Hindlimb muscle (tissue), 1 donor: ENCODE results near the gene PCDHA1. TPM values are rescaled to one million over a fixed set of nuclear protein-coding genes. Genes with fewer than 3 reads are reported as not detected.

Experiments used
- DNase-seq: peaks from one replicate; pipeline ENCODE4 v3.0.0-alpha.2; 2013
- polyA plus RNA-seq: library from polyadenylated mRNA; unstranded; fragments of 120-200 nt; gene quantifications from one replicate; pipeline ENCODE4 v1.2.1, GENCODE V29; 2013; ENCODE audit not compliant: insufficient read length

PCDHA1 gene
- polyA plus RNA-seq, 1 donor = not detected

- no peak for DNase-seq
These were observed 206.9 kb downstream of the PCDHA1 start for GRCh38 chr5:140992828-140993227.

DNA sequence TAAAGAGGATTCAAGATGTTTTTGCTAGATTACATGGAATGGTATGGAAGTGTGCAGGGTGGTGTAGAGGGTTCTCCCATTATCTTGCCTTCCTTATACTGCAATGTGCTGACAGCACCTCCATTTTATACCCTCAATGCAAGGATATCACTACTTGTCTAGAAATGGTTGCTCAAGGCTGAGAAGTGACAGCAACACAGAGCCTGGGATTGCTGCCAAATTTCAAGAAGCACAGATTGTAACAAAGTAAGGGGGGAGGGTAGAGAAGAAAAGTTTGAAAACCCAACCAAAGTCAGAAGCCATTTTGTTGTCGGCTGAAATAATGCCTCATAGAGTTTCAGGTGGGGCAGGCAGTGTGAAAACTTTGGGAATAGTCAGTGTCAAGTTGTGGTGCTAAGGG, 210.1 kb downstream of the PCDHA1 start:
- no peak for DNase-seq

- DNase-seq = no peak
These were observed 213.0 kb downstream of the PCDHA1 start for GRCh38 chr5:140998921-140999410.

GRCh38 chr5:141001446-141001843, 215.5 kb downstream of the PCDHA1 start:
- DNase-seq = no peak

- DNase-seq = no peak
These were observed 216.1 kb downstream of the PCDHA1 start for GRCh38 chr5:141001844-141002604.

GRCh38 chr5:141002605-141002965, 216.6 kb downstream of the PCDHA1 start:
- DNase-seq = no peak

DNA sequence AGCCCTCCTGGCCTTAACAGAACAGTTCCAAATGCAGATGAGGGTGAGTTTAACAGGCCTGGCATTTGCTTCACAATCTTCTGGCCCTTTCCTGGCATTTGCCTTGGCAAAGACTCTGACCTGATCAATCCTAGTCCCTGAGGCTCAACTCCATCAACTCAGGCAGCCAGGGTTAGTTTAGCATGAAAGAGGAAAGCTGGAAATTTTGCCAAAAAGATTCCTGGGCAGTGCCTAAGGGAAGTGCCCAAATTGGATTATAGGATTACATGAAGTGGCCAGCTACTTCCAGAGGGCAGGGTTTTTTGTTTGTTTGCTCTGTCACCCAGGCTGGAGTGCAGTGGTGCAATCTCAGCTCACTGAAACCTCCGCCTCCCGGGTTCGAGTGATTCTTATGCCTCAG, 217.1 kb downstream of the PCDHA1 start:
- no peak for DNase-seq

- DNase-seq = no peak
These were observed 218.1 kb downstream of the PCDHA1 start for GRCh38 chr5:141003791-141004611.

- DNase-seq = no peak
These were observed 221.9 kb downstream of the PCDHA1 start for GRCh38 chr5:141007791-141008190.

DNA sequence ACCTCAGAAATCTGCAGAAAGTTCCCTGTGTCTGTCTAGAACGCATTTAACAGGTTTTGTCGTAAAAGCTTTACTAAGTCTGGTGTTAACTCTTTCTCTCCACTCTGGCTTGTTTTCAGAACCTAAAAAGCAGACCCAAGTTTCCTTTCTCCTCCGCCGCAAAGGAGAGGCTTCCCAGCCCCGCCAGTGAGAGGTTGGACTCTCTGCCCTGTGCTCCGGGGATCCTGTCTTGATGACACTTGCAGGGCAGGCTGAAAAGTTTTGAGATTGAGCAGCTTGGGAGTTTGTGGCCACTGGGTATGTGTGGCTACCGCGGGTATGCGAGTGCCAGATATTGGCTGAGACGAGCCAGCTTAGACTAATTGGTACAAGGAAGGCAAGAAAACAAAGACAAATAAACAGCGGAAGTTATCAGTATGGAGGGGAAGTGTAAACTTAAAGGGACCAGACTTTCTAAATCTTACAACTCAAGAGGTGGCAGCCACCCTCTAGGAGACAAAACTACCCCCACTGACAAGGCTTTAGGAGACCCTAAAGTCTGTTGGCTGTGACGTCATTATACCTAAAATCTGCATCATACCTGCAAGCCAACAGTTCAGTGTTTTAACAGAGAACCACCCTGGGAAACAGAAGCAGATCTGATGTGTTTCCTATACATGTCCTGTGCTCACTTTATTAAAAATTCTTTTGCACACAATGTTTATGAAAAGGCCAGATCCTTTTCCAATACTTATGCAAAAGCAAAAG, 224.3 kb downstream of the PCDHA1 start:
- DNase-seq = no peak

GRCh38 chr5:141017943-141018342, 232.0 kb downstream of the PCDHA1 start:
- DNase-seq = no peak

DNA sequence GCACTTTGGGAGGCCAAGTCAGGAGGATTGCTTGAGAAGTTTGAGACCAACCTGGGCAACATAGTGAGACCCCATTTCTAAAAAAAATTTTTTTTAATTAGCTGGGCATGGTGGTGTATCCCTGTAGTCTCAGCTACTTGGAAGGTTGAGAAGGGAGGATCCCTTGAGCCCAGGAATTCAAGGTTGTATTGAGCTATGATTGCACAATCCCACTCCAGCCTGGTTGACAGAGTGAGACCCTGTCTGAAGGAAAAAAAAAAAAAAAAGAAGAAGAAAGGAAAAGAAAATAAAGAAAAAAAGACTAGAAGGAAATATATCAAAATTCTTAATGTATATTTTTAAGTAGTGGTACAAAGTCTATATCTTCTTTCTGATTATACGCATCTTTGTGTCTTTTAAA, 236.4 kb downstream of the PCDHA1 start:
- DNase-seq = no peak

GRCh38 chr5:141031006-141031405, 245.1 kb downstream of the PCDHA1 start:
- no peak for DNase-seq

DNA sequence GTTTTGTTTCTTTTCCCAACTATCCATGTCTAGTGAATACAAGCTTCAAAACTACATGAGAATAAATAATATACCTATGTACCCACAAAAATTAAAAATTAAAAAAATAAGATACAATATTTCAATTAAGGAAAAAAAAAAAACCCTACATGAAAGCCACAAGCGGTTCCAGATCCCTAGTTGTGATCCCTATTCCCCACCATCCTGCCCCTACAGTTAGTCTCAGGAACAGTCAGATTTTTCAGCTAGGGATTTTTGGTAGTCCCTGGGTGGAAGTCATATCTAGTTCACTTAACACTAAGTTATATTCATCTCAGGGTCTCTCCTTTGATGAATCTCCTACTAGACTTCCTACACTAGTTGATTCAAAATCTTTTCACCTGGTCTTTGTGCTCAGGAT, 246.7 kb downstream of the PCDHA1 start:
- no peak for DNase-seq

- no peak for DNase-seq
These were observed 253.1 kb downstream of the PCDHA1 start for GRCh38 chr5:141039061-141039460.

DNA sequence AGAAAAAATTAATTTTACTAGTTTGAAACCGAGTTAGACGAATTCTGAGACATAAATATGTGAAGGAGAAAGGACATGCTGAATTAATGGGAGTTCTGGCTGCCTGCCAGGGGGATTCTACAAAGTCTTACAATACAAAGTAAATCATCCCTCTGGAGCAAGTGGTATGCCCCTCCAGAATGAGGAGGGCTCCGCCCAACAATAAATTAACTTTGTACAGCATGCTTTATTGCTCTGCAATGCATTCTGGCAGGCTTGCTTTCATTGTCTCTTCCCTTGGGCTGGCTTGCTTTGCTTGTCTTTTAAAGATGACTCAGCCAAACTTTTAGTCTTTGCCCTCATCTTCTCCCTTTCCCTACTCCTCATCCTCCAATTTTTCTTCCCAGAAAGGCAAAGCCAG, 253.6 kb downstream of the PCDHA1 start:
- no peak for DNase-seq

DNA sequence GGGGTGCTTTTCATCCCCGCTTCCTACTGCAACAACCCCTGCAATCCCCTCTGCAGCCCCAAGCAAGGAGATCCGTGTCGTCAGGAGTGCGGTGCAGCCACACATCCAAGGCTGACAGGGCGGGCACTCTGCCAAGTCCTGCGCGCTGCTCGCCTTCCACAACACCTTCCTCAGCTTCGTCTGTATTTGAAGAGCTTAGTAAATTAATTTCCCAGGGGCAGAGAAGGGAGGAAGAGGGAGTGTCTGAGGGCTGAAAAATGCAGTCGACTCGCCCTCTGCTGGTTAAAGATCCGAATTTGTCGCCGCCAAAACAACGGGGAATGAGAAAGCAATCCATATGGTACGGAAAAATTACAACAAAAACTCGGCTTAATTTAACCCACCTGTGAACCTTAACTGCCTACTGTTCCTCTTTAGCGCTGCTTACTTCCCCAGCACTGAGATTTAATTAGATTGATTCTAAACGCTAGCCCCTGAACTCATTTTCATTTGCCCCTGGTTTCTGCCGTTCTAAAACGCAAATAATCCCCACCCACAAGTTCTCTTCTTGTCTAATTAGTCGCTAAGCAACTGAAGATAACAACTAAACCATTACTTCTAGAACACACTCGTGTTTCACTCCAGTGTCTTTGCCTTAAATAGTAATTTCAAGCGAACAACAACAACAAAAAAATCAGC, 254.3 kb downstream of the PCDHA1 start:
- peak; percentile 10 for DNase-seq

DNA sequence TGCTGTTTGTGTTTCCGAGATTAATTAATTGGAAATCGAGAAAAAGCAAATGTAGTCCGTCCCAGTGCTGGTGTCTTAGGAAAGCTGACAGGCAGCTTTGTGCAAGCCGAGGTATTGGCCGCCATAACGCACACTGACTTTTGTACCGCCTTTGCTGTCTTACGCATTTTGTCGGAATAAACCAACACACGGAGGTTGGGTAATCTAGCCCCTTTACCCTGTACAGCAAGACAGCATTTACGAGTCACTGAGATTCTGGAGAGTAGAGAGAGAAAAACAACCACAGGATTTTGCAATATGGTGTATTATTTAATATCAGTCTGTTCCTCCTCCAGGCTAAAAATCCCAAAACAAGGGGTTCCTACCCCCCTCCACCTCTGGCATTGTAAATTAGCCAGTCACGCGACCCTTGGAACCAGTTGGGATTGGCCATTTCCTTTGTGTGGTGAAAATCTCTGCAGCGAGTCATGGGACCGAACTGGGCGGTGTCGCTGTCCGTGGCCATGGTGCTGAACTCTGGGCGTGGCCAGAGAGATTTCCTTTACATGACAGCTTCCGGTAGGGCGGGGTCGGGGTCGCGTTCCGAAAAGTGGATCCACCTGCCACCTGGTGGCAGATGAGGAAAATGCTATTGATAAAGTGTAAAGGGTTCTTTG, 255.0 kb downstream of the PCDHA1 start:
- peak; percentile 84 for DNase-seq

GRCh38 chr5:141041427-141041785, 255.5 kb downstream of the PCDHA1 start:
- no peak for DNase-seq

DNA sequence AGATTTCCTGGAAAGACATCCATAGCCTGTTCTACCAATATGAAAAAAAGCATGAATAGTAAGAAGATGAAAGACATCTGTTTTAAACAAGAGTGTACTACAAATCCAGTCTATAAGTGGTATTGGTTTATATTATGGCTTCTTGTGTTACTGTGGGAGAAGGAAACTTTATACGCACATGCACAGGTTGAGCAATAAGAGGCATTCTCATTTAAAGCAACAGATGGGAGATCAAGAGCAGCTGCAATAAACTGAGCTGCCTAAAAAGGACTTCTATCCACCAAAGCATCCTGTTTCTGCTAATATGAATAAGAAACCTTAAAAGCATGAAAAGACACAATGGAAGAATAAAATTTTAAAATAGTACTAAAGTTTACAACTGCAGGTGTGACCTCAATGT, 256.6 kb downstream of the PCDHA1 start:
- DNase-seq = no peak

GRCh38 chr5:141050622-141051520, 264.9 kb downstream of the PCDHA1 start, which contains the start of gene PCDHB1:
TSS of gene PCDHB1 (plus strand) at chr5:141051374. CDS start at chr5:141051471, 97 bp downstream.
- DNase-seq = no peak
